Liver (tissue), 9 donors: Measurements from ENCODE around the gene WDR41. TPM values are rescaled to one million over a fixed set of nuclear protein-coding genes. Genes with fewer than 3 reads are reported as not detected.

ENCODE experiments used
- DNase-seq: peaks from one replicate; pipeline ENCODE4 v3.0.0-alpha.2; 2017; ENCODE audit warnings: low spot score
- H3K27ac ChIP-seq, 2 donors: one replicate each; pipeline ENCODE4 v1.7.0; 2013; ENCODE audit warnings: inconsistent platforms in 2 of 2, low read length in 2 of 2, control low read depth in 1 of 2, low read depth in 1 of 2, mild to moderate bottlenecking in 1 of 2
- H3K27me3 ChIP-seq, 4 donors: one replicate each; pipeline versions ENCODE4 v1.6.1 to v1.7.0; 2013; ENCODE audit warnings: low read length in 3 of 4, inconsistent platforms in 1 of 4, mild to moderate bottlenecking in 1 of 4, moderate library complexity in 1 of 4; ENCODE audit not compliant: control insufficient read depth in 4 of 4, insufficient read depth in 4 of 4
- H3K36me3 ChIP-seq, 4 donors: one replicate each; pipeline versions ENCODE4 v1.6.1 to v1.7.0; 2013; ENCODE audit warnings: low read length in 3 of 4, mild to moderate bottlenecking in 3 of 4, low read depth in 1 of 4, moderate library complexity in 1 of 4; ENCODE audit not compliant: control insufficient read depth in 4 of 4, insufficient read depth in 3 of 4
- H3K4me1 ChIP-seq, 4 donors: one replicate each; pipeline versions ENCODE4 v1.6.1 to v1.7.0; 2013; ENCODE audit warnings: low read length in 3 of 4, mild to moderate bottlenecking in 3 of 4, moderate library complexity in 1 of 4; ENCODE audit not compliant: control insufficient read depth in 4 of 4, insufficient read depth in 4 of 4
- H3K4me3 ChIP-seq, 3 donors: one replicate each; pipeline versions ENCODE4 v1.6.1 to v1.7.0; 2013; ENCODE audit warnings: low read length in 3 of 3, control low read depth in 1 of 3, low read depth in 1 of 3, mild to moderate bottlenecking in 1 of 3
- H3K9ac ChIP-seq, 2 donors: one replicate each; pipeline ENCODE4 v1.7.0; 2013; ENCODE audit warnings: low read length in 2 of 2, mild to moderate bottlenecking in 2 of 2, moderate library complexity in 2 of 2, control low read depth in 1 of 2, low read depth in 1 of 2
- H3K9me3 ChIP-seq, 4 donors: one replicate each; pipeline versions ENCODE4 v1.6.1 to v1.7.0; 2013; ENCODE audit warnings: low read length in 3 of 4; ENCODE audit not compliant: control insufficient read depth in 4 of 4
- CTCF ChIP-seq: fragments of 150-350 bp; IDR thresholded peaks from 2 replicates; pipeline ENCODE4 v1.5.1; 2017; ENCODE audit warnings: improper control_type of control experiment, low read depth, low read length; ENCODE audit not compliant: missing input control
- EGR1 ChIP-seq, 2 donors: IDR thresholded peaks; 2 replicates each; pipeline ENCODE4 v1.6.1; 2016 to 2018; ENCODE audit warnings: antibody characterized with exemption in 2 of 2, low read depth in 2 of 2
- FOXA1 ChIP-seq: IDR thresholded peaks from 2 replicates; pipeline ENCODE4 v1.6.1; 2016; ENCODE audit warnings: antibody characterized with exemption
- FOXA2 ChIP-seq: IDR thresholded peaks from 2 replicates; pipeline ENCODE4 v1.6.1; 2016; ENCODE audit warnings: antibody characterized with exemption
- HNF4A ChIP-seq, 2 donors: conservative IDR thresholded peaks; 2 replicates each; pipeline ENCODE4 v1.6.1; 2016; ENCODE audit warnings: antibody characterized with exemption in 2 of 2, mild to moderate bottlenecking in 2 of 2
- HNF4G ChIP-seq: IDR thresholded peaks from 2 replicates; pipeline ENCODE4 v1.6.1; 2016; ENCODE audit warnings: antibody characterized with exemption
- JUND ChIP-seq, 2 donors: IDR thresholded peaks; 2 replicates each; pipeline ENCODE4 v1.6.1; 2016; ENCODE audit warnings: antibody characterized with exemption in 2 of 2
- NR2F2 ChIP-seq: IDR thresholded peaks from 2 replicates; pipeline ENCODE4 v1.6.1; 2016; ENCODE audit warnings: antibody characterized with exemption
- RAD21 ChIP-seq, 2 donors: IDR thresholded peaks; 2 replicates each; pipeline ENCODE4 v1.6.1; 2016; ENCODE audit warnings: antibody characterized with exemption in 2 of 2, mild to moderate bottlenecking in 2 of 2
- REST ChIP-seq: IDR thresholded peaks from 2 replicates; pipeline ENCODE4 v1.6.1; 2016; ENCODE audit warnings: antibody characterized with exemption, mild to moderate bottlenecking
- RXRA ChIP-seq, 2 donors: IDR thresholded peaks; 2 replicates each; pipeline ENCODE4 v1.6.1; 2017 to 2018; ENCODE audit warnings: antibody characterized with exemption in 2 of 2, mild to moderate bottlenecking in 1 of 2
- SP1 ChIP-seq: IDR thresholded peaks from 2 replicates; pipeline ENCODE4 v1.6.1; 2018; ENCODE audit warnings: antibody characterized with exemption, mild to moderate bottlenecking
- TAF1 ChIP-seq: conservative IDR thresholded peaks from 2 replicates; pipeline ENCODE4 v1.6.1; 2016; ENCODE audit warnings: antibody characterized with exemption, mild to moderate bottlenecking
- YY1 ChIP-seq: IDR thresholded peaks from 2 replicates; pipeline ENCODE4 v1.6.1; 2016; ENCODE audit warnings: antibody characterized with exemption, mild to moderate bottlenecking
- WGBS: extraction: QIAGEN DNeasy Blood & Tissue Kit; methylation state at CpG from one replicate; pipeline ENCODE4 v1.1.7; 2013; 5-methylcytosine and 5-hydroxymethylcytosine counted together
- polyA plus RNA-seq, 2 donors: library from polyadenylated mRNA; stranded (reverse) in 1 of 2; unstranded in 1 of 2; fragments of 200-250 nt in 1 of 2; fragments of >200 nt in 1 of 2; fragmentation: Nextera tagmentation in 1 of 2; extraction: Ambion mirVana in 1 of 2; gene quantifications; one replicate each; pipeline versions ENCODE4 v1.2.1 to v1.2.3, GENCODE V29; 2013 to 2015
- total RNA-seq, 2 donors: library from RNA; depleted of rRNA; stranded (reverse); fragments of >200 nt; gene quantifications; one replicate each; pipeline ENCODE4 v1.2.3, GENCODE V29; 2014
- TF ChIP-seq, protein P1 (sequence below): IDR thresholded peaks from 2 replicates; pipeline ENCODE4 v1.6.1; 2016; ENCODE audit warnings: antibody characterized with exemption
- donor health status: healthy.
- donor health status: healthy.
- donor health status: healthy.
- donor health status: healthy.
- donor health status: healthy.

Gene WDR41
- total and polyA plus RNA-seq, 4 donors, result 8.1 to 21.2 (median 14.5) TPM

GRCh38 chr5:77518304-77518703 is 26.2 kb upstream of the WDR41 start:
- WGBS, result 76% methylated on average over 2 of the region's 2 CpGs
- Histone ChIP-seq H3K36me3 (no peaks in the 10 kb centered on the region), H3K4me3 (no peak overlapping the region), H3K27me3 (no peaks in the 10 kb centered on the region), H3K9ac (no peak overlapping the region), H3K27ac (no peak overlapping the region), H3K4me1 (no peaks in the 10 kb centered on the region), H3K9me3 (no peaks in the 10 kb centered on the region)
- DNase-seq, result no peak
- TF ChIP-seq TAF1, result no peak
- no peak for TF ChIP-seq YY1
- TF ChIP-seq JUND (IDR thresholded peaks at IDR 0.05), result no peak
- no peak for TF ChIP-seq NR2F2
- TF ChIP-seq FOXA1, result no peak
- no peak for TF ChIP-seq RXRA (IDR thresholded peaks at IDR 0.05)
- TF ChIP-seq RAD21 (IDR thresholded peaks at IDR 0.05), result peak; percentile 33 to 40
- no peak for TF ChIP-seq HNF4G
- peak; percentile 21 for TF ChIP-seq CTCF

GRCh38 chr5:77514457-77514856 is 22.3 kb upstream of the WDR41 start:
- no peak for DNase-seq
- WGBS, result 100% methylated on average over 1 of the region's 1 CpG

DNA sequence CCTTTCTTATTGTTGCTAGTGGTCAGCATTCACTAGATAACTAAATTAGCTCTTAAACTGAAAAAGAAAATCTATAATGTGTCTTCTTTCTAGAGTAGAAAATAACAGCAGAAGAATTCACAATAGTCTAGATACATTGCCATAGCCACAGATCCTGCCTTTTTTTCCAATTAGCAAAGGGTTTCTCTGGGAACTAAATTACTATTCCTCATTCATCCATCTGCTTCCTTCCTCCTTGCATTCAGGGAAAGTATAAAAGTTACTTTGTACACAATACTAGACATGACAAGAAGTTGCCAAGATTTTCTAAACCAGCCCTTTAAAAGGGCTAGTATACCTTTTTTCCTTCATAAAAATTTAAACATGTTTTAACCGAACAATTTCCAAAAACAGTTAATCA is 21.2 kb upstream of the WDR41 start:
- Histone ChIP-seq H3K27ac (no peak overlapping the region), H3K27me3 (no peaks in the 10 kb centered on the region), H3K4me1 (no peaks in the 10 kb centered on the region), H3K36me3 (no peaks in the 10 kb centered on the region), H3K9me3 (no peaks in the 10 kb centered on the region), H3K4me3 (no peak overlapping the region), H3K9ac (no peak overlapping the region)
- 79% methylated on average over 1 of the region's 1 CpG for WGBS
- DNase-seq, result no peak
- TF ChIP-seq TAF1, result no peak
- TF ChIP-seq REST, result no peak
- no peak for TF ChIP-seq YY1
- TF ChIP-seq CTCF, result no peak
- no peak for TF ChIP-seq JUND (IDR thresholded peaks at IDR 0.05)
- TF ChIP-seq EGR1 (IDR thresholded peaks at IDR 0.05; ENCODE audit: low read depth in 2 of 2), result no peak
- no peak for TF ChIP-seq SP1
- no peak for TF ChIP-seq FOXA1
- TF ChIP-seq, protein P1, sequence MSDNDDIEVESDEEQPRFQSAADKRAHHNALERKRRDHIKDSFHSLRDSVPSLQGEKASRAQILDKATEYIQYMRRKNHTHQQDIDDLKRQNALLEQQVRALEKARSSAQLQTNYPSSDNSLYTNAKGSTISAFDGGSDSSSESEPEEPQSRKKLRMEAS, result no peak
- TF ChIP-seq NR2F2, result no peak
- no peak for TF ChIP-seq FOXA2
- TF ChIP-seq HNF4G, result no peak
- TF ChIP-seq HNF4A (conservative IDR thresholded peaks at IDR 0.05), result no peak

More at GRCh38 chr5:77514457-77514856, 22.3 kb upstream of the WDR41 start:
- Histone ChIP-seq H3K9me3 (no peaks in the 10 kb centered on the region), H3K4me3 (no peak overlapping the region), H3K36me3 (no peaks in the 10 kb centered on the region), H3K4me1 (no peaks in the 10 kb centered on the region), H3K27ac (no peak overlapping the region), H3K9ac (no peak overlapping the region), H3K27me3 (no peaks in the 10 kb centered on the region)
- TF ChIP-seq RAD21 (IDR thresholded peaks at IDR 0.05) (no peak), TAF1 (no peak), RXRA (IDR thresholded peaks at IDR 0.05) (no peak), CTCF (no peak), NR2F2 (no peak)
